H7 (cell line): Measurements from ENCODE around the gene KLF11. TPM values are rescaled to one million over a fixed set of nuclear protein-coding genes. Genes with fewer than 3 reads are reported as not detected.
"Not testable (repeated sequence)": the region's sequence is repeated elsewhere in the genome, so short reads cannot be mapped to it uniquely, and the experiment has no call there.

ENCODE experiments used
- DNase-seq: peaks from one replicate; pipeline ENCODE4 v3.0.0; 2012
- H3K27me3 ChIP-seq: 2 replicates; pipeline ENCODE4 v1.6.0; 2011; ENCODE audit warnings: mild to moderate bottlenecking, low read length; ENCODE audit not compliant: control insufficient read depth, insufficient read depth
- H3K36me3 ChIP-seq: replicated peaks from 2 replicates; pipeline ENCODE4 v1.5.1; 2011; ENCODE audit warnings: low read length; ENCODE audit not compliant: control insufficient read depth, insufficient read depth
- H3K4me3 ChIP-seq: 2 replicates; pipeline ENCODE4 v1.5.1; 2011; ENCODE audit warnings: low read depth, mild to moderate bottlenecking, control low read depth, low read length, moderate library complexity; ENCODE audit not compliant: insufficient read depth
- total RNA-seq: library from RNA; depleted of rRNA; stranded (reverse); fragments of >200 nt; shearing (Covaris generic); gene quantifications from 2 replicates; pipeline ENCODE4 v1.2.3, GENCODE V29; 2014

KLF11 gene
- total RNA-seq, 1 experiment from 2014 or later = 11.8 TPM

DNA sequence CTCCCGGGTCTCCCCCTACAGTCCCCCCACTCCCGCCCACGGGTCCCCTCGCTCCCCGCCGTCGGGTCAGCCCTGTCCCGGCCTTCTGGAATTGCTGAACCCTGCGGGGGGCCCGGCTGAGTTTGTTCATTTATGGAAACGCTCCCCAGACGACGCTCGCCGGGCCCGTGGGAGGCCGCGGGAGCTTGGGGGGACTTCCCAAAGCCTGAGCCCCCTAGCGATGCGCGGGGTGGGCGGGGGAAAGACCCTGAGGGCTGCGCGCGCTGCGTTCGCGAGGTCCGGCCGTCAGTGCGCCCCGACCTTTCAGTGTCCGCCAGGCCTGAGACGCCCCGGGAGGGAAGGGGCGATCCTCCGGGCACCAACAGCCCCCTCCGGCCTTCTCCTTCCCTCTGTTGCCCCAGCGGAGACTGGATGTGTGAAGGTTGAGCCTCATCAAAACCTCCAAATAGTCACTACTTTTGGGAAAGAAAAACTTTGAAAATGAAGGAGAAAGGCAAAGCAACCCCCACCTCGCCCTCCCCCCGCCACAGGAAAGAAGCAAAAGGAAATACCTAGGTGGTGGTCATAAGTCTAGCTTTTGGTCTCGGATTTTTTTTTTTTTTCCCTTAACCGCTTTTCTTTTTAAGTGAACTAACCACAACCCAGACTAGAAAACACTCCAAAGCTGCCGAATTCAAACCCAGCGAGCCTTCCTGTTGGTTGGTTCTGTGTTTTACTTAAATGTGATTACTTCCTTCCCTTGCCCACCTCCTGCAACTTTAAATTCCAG, 37.4 kb downstream of the KLF11 start:
- peak overlapping the region; percentile 48 for H3K4me3 ChIP-seq
- no peak for DNase-seq
- H3K36me3 ChIP-seq = no peaks in the 10 kb centered on the region
- peaks cover 35% of the 10 kb centered on the region for H3K27me3 ChIP-seq

DNA sequence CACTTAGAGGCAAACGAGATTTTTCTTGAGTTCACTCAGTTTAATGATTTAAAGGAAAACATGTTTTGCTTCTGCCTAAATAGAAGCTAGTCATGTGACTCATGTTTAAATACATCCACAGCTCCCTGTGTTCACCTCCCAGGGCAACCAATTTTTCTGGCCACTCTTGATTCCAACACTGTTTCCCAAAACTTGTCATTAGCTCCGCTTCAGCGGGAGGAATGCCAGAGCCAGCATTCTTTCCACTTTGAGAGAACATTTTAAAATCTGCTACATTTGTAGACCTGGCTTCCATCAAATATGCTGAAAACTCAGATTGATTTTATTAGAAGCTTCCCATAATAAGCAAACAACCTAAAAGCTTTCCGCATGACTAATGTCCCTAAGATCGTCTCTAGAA, 39.7 kb downstream of the KLF11 start:
- no peak overlapping the region for H3K4me3 ChIP-seq
- peaks cover 28% of the 10 kb centered on the region for H3K27me3 ChIP-seq
- DNase-seq = no peak
- no peaks in the 10 kb centered on the region for H3K36me3 ChIP-seq

DNA sequence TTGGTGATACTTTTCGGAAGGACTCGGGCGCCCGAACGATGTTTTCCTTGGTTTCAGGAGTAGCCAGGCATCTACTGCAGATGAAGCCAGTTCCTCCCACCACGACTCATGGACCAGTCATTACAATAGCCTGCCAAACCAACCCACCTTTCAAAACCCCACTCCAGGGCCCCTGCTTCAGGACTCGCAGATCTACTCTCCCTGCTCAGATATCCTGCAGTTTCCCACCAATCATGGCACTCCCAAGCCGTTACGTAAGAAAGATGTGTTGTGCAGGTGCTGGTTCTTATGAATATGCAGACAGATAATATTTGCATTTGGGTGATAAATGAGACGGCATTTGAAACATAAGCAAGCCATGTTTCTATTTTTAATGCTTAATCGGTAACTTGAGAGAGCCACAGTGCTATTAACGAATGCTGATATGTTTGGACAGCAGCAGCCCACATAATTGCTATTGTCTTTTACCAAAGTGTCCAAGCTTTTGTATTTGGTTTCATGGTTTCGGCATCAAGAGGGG, 40.4 kb downstream of the KLF11 start:
- peak; percentile 57 for DNase-seq
- no peak overlapping the region for H3K4me3 ChIP-seq
- peaks cover 21% of the 10 kb centered on the region for H3K27me3 ChIP-seq
- H3K36me3 ChIP-seq = no peaks in the 10 kb centered on the region

DNA sequence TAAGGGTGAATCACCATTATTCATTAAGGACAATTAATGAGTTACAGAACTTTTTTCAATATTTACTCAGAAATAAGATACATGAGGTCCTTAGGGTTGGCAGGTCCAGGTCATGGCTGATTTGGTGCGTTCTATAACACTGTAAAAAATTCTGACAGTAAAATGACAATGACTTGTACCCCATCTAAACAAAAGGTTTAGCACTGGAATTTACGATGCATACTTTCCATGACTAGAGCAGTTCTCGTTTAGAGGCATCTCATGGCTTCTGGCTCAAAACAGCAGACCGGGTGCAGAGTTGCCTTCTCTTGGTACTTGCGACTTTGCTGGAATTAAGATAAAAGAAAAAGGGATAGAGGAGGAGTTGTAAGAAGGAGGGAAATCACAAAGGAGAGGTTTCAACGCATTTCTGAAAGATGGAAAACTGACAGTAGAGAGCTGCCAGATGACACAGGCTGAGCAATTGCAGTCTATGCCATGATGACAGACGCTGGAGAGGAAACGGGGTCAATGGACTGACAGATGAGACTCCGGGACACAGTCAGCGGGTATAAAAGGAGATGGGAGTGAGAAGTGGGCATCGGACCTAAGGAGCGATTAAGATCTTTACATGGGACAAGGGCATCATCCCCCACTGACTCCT, 41.0 kb downstream of the KLF11 start:
- H3K36me3 ChIP-seq = no peaks in the 10 kb centered on the region
- peaks cover 15% of the 10 kb centered on the region for H3K27me3 ChIP-seq
- H3K4me3 ChIP-seq = no peak overlapping the region
- DNase-seq = no peak

DNA sequence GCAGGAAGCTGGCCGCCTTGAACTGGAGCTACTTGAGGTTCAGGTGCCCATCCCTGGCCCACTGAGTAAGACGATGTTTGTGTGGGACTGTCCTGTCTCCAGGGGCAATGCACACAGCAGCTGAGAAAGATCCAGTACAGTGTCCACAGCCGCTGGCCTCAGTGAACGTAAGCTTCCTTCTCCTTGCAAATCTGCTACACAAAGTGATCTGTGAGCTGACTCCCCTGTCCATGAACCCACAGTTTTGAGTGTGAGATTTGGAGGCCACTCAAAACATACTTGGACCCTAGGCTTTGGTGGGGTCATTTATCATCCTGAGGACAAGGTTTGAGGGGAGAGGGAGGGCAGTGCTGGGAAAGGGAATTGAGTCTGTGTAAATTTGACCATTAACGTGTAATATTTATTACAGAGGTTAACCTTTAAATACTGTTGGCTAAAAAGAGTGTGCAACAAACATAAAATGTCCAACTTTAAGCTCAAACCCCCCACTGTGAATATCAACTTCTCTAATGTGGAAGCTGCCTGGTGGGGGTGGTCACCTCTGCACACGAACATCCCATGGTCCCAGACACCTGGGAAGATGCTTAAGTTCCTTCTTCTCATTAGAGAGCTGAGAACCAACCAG, 41.8 kb downstream of the KLF11 start:
- DNase-seq = no peak
- peaks cover 12% of the 10 kb centered on the region for H3K27me3 ChIP-seq
- H3K36me3 ChIP-seq = no peaks in the 10 kb centered on the region
- H3K4me3 ChIP-seq = no peak overlapping the region

DNA sequence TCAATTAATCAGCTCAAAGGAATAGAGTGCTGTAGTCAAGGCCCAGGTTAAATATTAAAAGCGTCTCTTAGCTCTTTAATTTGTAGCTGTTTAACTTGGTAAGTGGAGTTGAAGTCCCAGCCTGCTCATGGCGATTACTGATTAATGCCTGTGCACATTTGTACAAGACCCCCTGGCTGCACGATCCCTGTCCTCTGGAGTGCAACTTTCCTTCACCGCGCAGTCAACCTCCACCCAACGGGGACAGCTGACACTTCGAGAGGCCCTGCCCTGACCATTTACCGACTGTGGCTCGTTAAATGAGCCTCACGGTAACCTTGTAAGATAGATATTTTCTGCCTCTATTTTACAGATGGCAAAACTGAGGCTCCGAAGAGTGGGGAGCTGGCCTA, 42.3 kb downstream of the KLF11 start:
- Histone ChIP-seq H3K4me3 (no peak overlapping the region), H3K27me3 (peaks cover 8% of the 10 kb centered on the region), H3K36me3 (no peaks in the 10 kb centered on the region)
- no peak for DNase-seq

DNA sequence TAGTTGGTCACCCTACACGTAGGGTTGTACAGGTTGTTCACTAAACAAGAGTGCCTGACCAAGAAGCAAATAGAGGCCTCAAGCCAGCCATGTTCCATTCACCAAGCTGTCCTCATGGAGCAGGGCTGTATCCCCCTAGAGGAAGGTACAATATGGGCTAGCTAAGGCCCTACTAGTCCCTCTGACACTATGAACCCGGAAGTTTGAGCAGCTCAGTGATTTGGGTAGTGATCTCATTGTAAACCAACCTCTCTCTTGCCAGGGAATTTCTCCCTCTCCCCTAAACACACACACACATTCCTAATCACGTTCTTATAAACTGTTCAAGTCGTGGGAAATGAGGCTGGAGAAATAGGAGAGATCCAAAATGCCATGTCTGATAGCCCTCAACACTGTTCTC, 43.6 kb downstream of the KLF11 start:
- H3K27me3 ChIP-seq = no peaks in the 10 kb centered on the region; the same call in 1 of the 2 replicates
- DNase-seq = no peak

DNA sequence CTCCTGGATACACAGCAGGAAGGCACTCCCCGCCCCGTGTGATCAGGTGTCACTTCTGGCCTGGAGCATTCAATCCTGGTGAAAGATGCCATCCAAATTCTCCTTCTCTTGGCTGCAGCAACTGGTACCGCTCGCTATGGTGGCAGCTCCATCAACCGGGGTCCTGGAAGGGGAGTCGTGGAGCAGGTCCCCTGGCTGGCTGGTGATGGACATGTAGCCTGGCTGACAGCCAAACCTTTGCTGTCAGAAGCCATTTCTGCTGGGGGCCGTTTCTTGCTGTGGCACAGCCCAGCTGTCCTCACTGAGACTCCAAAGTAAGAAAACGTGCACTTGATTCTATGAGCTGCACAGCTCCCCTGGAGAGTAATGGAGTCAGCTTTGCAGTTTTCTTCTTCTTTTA, 44.0 kb downstream of the KLF11 start:
- H3K4me3 ChIP-seq = no peak overlapping the region
- H3K36me3 ChIP-seq = no peaks in the 10 kb centered on the region
- H3K27me3 ChIP-seq = no peaks in the 10 kb centered on the region; the same call in 1 of the 2 replicates
- DNase-seq = no peak

More for the DNA sequence above, 43.6 kb downstream of the KLF11 start:
- Histone ChIP-seq H3K4me3 (no peak overlapping the region), H3K36me3 (no peaks in the 10 kb centered on the region)

DNA sequence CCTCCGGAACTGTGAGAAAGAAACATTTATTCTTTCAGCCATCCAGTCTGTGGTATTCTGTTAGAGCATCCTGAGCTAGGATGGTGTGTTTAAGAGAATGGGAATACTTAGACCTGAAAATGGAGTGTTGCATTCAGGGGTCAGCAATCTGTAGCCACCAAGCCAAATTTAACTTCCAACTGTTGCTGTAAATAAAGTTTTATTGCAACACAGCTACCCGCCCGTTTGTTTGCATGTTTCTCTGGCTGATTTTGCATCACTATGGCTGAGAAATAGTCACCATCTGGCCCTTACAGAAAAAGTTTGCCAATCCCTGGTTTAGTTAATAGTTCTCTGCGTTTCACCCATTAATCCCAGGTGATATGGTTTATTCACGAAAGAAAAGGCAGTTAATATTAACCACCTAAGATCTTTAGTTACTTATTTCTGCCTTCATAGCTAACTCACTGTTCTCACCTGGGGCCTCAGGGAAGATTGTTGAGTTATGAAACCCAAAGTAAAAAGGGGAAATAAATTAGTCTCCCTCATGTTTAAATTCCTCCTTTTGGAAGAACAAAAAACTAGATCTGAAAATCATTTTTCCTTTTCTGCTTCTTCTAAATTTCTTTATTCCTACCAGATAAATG, 46.3 kb downstream of the KLF11 start:
- H3K36me3 ChIP-seq = no peaks in the 10 kb centered on the region
- H3K4me3 ChIP-seq = no peak overlapping the region
- no peak for DNase-seq
- H3K27me3 ChIP-seq = no peaks in the 10 kb centered on the region; the same call in 1 of the 2 replicates

DNA sequence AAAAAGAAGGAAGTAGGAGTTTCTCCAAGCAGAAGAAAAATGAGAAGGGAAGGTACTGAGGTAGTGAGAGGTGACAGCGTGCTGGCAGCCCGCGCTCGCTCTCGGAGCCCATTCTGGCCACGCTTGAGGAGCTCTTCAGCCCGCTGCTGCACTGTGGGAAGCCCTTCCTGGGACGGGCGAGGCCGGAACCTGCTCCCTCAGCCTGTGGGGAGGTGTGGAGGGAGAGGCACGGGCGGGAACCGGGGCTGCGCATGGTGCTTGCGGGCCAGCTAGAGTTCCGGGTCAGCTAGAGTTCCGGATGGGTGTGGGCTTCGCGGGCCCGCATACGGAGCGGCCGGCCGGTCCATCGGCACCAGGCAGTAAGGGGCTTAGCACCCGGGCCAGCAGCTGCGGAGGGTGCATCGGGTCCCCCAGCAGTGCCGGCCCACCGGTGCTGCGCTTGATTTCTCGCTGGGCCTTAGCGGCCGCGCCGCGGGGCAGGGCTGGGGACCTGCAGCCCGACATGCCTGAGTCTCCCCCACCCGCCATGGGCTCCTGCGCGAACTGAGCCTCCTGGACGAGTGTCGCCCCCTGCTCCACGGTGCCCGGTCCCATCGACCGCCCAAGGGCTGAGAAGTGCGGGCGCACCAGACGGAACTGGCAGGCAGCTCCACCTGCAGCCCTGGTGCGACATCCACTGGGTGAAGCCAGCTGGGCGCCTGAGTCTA, 48.0 kb downstream of the KLF11 start:
- Histone ChIP-seq H3K36me3 (no peaks in the 10 kb centered on the region), H3K27me3 (no peaks in the 10 kb centered on the region), H3K4me3 (no peak overlapping the region; the same call in 1 of the 2 replicates)
- no peak for DNase-seq

DNA sequence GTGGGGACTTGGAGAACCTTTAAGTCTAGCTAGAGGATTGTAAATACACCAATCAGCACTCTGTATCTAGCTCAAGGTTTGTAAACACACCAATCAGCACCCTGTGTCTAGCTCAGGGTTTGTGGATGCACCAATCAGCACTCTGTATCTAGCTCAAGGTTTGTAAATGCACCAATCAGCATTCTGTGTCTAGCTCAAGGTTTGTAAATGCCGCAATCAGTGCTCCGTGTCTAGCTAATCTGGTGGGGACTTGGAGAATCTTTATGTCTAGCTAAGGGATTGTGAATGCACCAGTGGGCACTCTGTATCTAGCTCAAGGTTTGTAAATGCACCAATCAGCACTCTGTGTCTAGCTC, 48.5 kb downstream of the KLF11 start:
- not testable (repeated sequence) for DNase-seq, H3K27me3 ChIP-seq, H3K36me3 ChIP-seq, H3K4me3 ChIP-seq

DNA sequence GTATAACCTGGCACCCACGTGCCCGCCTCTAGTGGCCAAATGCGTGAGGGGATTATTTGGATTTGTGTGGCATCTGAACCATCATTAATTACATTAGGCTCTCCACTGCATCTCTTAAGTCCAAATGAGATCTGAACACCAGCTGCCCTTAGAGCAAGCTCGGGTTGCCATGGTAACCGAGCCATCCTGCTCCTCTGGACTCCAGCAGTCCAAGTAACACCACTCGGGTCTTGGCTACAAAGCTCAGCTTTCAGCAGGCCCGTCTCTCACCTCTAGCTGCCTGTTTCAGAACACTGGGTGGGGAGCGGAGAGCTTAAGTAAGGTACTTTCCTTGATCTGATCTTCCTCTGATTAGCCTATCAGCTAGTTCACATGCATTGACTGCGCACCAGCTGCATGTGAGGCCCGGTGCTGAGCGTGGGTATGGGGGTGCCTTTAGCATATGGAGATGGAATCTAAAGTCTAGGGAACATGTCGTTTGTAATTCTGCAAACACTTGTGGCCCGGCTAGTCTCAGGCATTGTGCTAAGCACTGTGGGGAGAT, 51.0 kb downstream of the KLF11 start:
- Histone ChIP-seq H3K27me3 (no peaks in the 10 kb centered on the region), H3K36me3 (no peaks in the 10 kb centered on the region), H3K4me3 (no peak overlapping the region)
- DNase-seq = peak; percentile 32

DNA sequence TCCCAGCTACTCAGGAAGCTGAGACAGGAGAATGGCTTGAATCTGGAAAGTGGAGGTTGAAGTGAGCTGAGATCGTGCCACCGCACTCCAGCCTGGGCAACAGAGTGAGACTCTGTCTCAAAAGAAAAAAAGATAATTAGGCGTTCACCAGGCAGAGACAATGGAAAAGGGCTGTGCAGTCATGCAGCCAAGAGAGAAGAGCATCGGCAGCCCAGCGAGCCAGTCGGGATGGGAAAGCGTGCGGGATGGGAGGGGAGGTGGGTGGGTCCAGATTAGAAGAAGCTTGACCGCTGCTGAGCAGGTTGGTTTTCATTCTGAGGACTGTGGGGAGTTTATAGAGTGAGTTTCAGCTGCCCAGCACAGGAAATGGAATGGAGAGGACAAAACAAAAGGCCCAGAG, 51.8 kb downstream of the KLF11 start:
- Histone ChIP-seq H3K36me3 (no peaks in the 10 kb centered on the region), H3K27me3 (no peaks in the 10 kb centered on the region), H3K4me3 (no peak overlapping the region)
- DNase-seq = peak; percentile 10

DNA sequence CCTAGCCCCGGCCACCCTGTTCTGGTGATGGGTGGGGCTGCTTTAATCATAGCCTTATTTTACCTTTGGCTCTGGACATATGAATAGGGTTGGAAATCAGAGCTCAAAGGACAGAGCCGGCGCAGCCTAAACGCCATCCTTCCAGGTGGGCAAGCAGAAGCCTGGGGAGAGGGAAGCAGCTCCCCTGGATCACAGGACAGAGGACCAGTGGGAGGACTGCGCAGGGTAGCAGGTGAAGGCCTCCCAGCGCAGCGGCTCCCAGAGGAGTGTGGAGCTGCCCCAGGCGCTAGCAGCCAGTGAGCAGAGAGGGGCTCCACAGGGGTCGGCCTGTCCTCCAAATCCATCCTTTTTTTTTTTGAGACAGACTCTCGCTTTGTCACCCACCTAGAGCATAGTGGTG, 53.3 kb downstream of the KLF11 start:
- Histone ChIP-seq H3K4me3 (no peak overlapping the region), H3K27me3 (no peaks in the 10 kb centered on the region), H3K36me3 (no peaks in the 10 kb centered on the region)
- DNase-seq = peak; percentile 43
